Activated naive CD8-positive, alpha-beta T cell treated with anti-CD3 and anti-CD28 coated beads, Interleukin-2, amount 50 U/mL, for 24 hours (primary cell): Measurements from ENCODE around the gene CNTNAP2.

Experiments
- ATAC-seq: fragments of 150-1000 bp; cut with Tn5 transposase; one replicate; pipeline ENCODE4 v1.10.0; 2021
- DNase-seq: peaks from one replicate; pipeline ENCODE4 v3.0.0; 2021
- H3K27ac Mint-ChIP-seq: one replicate; pipeline ENCODE4 v1.8.0; 2021; ENCODE audit warnings: mild to moderate bottlenecking, mixed read lengths
- H3K27me3 Mint-ChIP-seq: one replicate; pipeline ENCODE4 v1.8.0; 2021; ENCODE audit warnings: mixed read lengths
- H3K36me3 Mint-ChIP-seq: one replicate; pipeline ENCODE4 v1.8.0; 2021; ENCODE audit warnings: low read depth, mixed read lengths
- H3K4me1 Mint-ChIP-seq: one replicate; pipeline ENCODE4 v1.8.0; 2021; ENCODE audit warnings: mixed read lengths
- H3K4me3 Mint-ChIP-seq: one replicate; pipeline ENCODE4 v1.8.0; 2021; ENCODE audit warnings: mild to moderate bottlenecking, moderate library complexity, mixed read lengths
- H3K9me3 Mint-ChIP-seq: one replicate; pipeline ENCODE4 v1.8.0; 2021; ENCODE audit warnings: mixed read lengths

CNTNAP2 gene

GRCh38 chr7:146291900-146292299 is 175.3 kb downstream of the CNTNAP2 start:
- no peaks in the 10 kb centered on the region for H3K36me3 Mint-ChIP-seq
- H3K27ac Mint-ChIP-seq: no peak overlapping the region
- H3K4me3 Mint-ChIP-seq: no peak overlapping the region
- H3K4me1 Mint-ChIP-seq: no peaks in the 10 kb centered on the region
- no peaks in the 10 kb centered on the region for H3K9me3 Mint-ChIP-seq
- DNase-seq: no peak
- no peaks in the 10 kb centered on the region for H3K27me3 Mint-ChIP-seq
- ATAC-seq: no peak

GRCh38 chr7:146296028-146296427 is 179.4 kb downstream of the CNTNAP2 start:
- H3K4me3 Mint-ChIP-seq: no peak overlapping the region
- H3K9me3 Mint-ChIP-seq: peaks cover 6% of the 10 kb centered on the region
- H3K4me1 Mint-ChIP-seq: no peaks in the 10 kb centered on the region
- no peaks in the 10 kb centered on the region for H3K27me3 Mint-ChIP-seq
- no peak for DNase-seq
- no peak for ATAC-seq
- no peaks in the 10 kb centered on the region for H3K36me3 Mint-ChIP-seq
- no peak overlapping the region for H3K27ac Mint-ChIP-seq

- H3K4me1 Mint-ChIP-seq: no peaks in the 10 kb centered on the region
- DNase-seq (no peak), ATAC-seq (no peak)
- no peak overlapping the region for H3K4me3 Mint-ChIP-seq
- no peaks in the 10 kb centered on the region for H3K27me3 Mint-ChIP-seq
- no peak overlapping the region for H3K27ac Mint-ChIP-seq
- peaks cover 9% of the 10 kb centered on the region for H3K9me3 Mint-ChIP-seq
- no peaks in the 10 kb centered on the region for H3K36me3 Mint-ChIP-seq
These were observed 198.4 kb downstream of the CNTNAP2 start for GRCh38 chr7:146314962-146315361.

- H3K27ac Mint-ChIP-seq: no peak overlapping the region
- H3K36me3 Mint-ChIP-seq: no peaks in the 10 kb centered on the region
- no peaks in the 10 kb centered on the region for H3K4me1 Mint-ChIP-seq
- ATAC-seq: no peak
- peaks cover 3% of the 10 kb centered on the region for H3K9me3 Mint-ChIP-seq
- no peaks in the 10 kb centered on the region for H3K27me3 Mint-ChIP-seq
- no peak for DNase-seq
- no peak overlapping the region for H3K4me3 Mint-ChIP-seq
These were observed 203.0 kb downstream of the CNTNAP2 start for GRCh38 chr7:146319629-146320028.

- Mint-ChIP-seq H3K9me3 (peaks cover 3% of the 10 kb centered on the region), H3K36me3 (no peaks in the 10 kb centered on the region), H3K27ac (no peak overlapping the region), H3K27me3 (no peaks in the 10 kb centered on the region), H3K4me3 (no peak overlapping the region), H3K4me1 (no peaks in the 10 kb centered on the region)
- ATAC-seq (no peak), DNase-seq (no peak)
These were observed 204.7 kb downstream of the CNTNAP2 start for GRCh38 chr7:146321301-146321700.

- H3K27ac Mint-ChIP-seq: no peak overlapping the region
- H3K27me3 Mint-ChIP-seq: no peaks in the 10 kb centered on the region
- no peaks in the 10 kb centered on the region for H3K36me3 Mint-ChIP-seq
- ATAC-seq: no peak
- DNase-seq: no peak
- H3K9me3 Mint-ChIP-seq: peaks cover 37% of the 10 kb centered on the region
- no peaks in the 10 kb centered on the region for H3K4me1 Mint-ChIP-seq
- no peak overlapping the region for H3K4me3 Mint-ChIP-seq
These were observed 214.8 kb downstream of the CNTNAP2 start for GRCh38 chr7:146331369-146331768.

GRCh38 chr7:146345251-146345650 is 228.7 kb downstream of the CNTNAP2 start:
- H3K27ac Mint-ChIP-seq: no peak overlapping the region
- ATAC-seq (no peak), DNase-seq (no peak)
- H3K27me3 Mint-ChIP-seq: no peaks in the 10 kb centered on the region
- no peaks in the 10 kb centered on the region for H3K36me3 Mint-ChIP-seq
- H3K4me3 Mint-ChIP-seq: no peak overlapping the region
- no peaks in the 10 kb centered on the region for H3K4me1 Mint-ChIP-seq
- H3K9me3 Mint-ChIP-seq: peaks cover 12% of the 10 kb centered on the region

- H3K4me3 Mint-ChIP-seq: no peak overlapping the region
- H3K36me3 Mint-ChIP-seq: no peaks in the 10 kb centered on the region
- no peak overlapping the region for H3K27ac Mint-ChIP-seq
- DNase-seq (no peak), ATAC-seq (no peak)
- peaks cover 12% of the 10 kb centered on the region for H3K9me3 Mint-ChIP-seq
- H3K27me3 Mint-ChIP-seq: no peaks in the 10 kb centered on the region
- H3K4me1 Mint-ChIP-seq: no peaks in the 10 kb centered on the region
These were observed 229.5 kb downstream of the CNTNAP2 start for GRCh38 chr7:146346096-146346495.

GRCh38 chr7:146355216-146355615 is 238.6 kb downstream of the CNTNAP2 start:
- no peaks in the 10 kb centered on the region for H3K4me1 Mint-ChIP-seq
- ATAC-seq: no peak
- no peak overlapping the region for H3K27ac Mint-ChIP-seq
- no peaks in the 10 kb centered on the region for H3K27me3 Mint-ChIP-seq
- no peak overlapping the region for H3K4me3 Mint-ChIP-seq
- DNase-seq: no peak
- H3K9me3 Mint-ChIP-seq: peaks cover 5% of the 10 kb centered on the region
- no peaks in the 10 kb centered on the region for H3K36me3 Mint-ChIP-seq

- Mint-ChIP-seq H3K36me3 (no peaks in the 10 kb centered on the region), H3K9me3 (peaks cover 18% of the 10 kb centered on the region), H3K4me3 (no peak overlapping the region), H3K27me3 (no peaks in the 10 kb centered on the region), H3K27ac (no peak overlapping the region), H3K4me1 (no peaks in the 10 kb centered on the region)
- ATAC-seq (no peak), DNase-seq (no peak)
These were observed 242.6 kb downstream of the CNTNAP2 start for GRCh38 chr7:146359176-146359575.

- no peaks in the 10 kb centered on the region for H3K27me3 Mint-ChIP-seq
- no peak for DNase-seq
- peaks cover 14% of the 10 kb centered on the region for H3K9me3 Mint-ChIP-seq
- no peaks in the 10 kb centered on the region for H3K36me3 Mint-ChIP-seq
- H3K4me1 Mint-ChIP-seq: no peaks in the 10 kb centered on the region
- no peak for ATAC-seq
- H3K27ac Mint-ChIP-seq: no peak overlapping the region
- no peak overlapping the region for H3K4me3 Mint-ChIP-seq
These were observed 250.3 kb downstream of the CNTNAP2 start for GRCh38 chr7:146366938-146367337.

- no peaks in the 10 kb centered on the region for H3K36me3 Mint-ChIP-seq
- no peak overlapping the region for H3K27ac Mint-ChIP-seq
These were observed 253.6 kb downstream of the CNTNAP2 start for GRCh38 chr7:146370171-146370570.

GRCh38 chr7:146375170-146375569 is 258.6 kb downstream of the CNTNAP2 start:
- Mint-ChIP-seq H3K27ac (no peak overlapping the region), H3K4me1 (no peaks in the 10 kb centered on the region), H3K9me3 (peaks cover 15% of the 10 kb centered on the region), H3K4me3 (no peak overlapping the region), H3K27me3 (no peaks in the 10 kb centered on the region), H3K36me3 (no peaks in the 10 kb centered on the region)
- no peak for ATAC-seq
- DNase-seq: no peak

More at GRCh38 chr7:146370171-146370570, 253.6 kb downstream of the CNTNAP2 start:
- DNase-seq (no peak), ATAC-seq (no peak)
- peaks cover 8% of the 10 kb centered on the region for H3K9me3 Mint-ChIP-seq
- no peaks in the 10 kb centered on the region for H3K27me3 Mint-ChIP-seq
- H3K4me3 Mint-ChIP-seq: no peak overlapping the region
- H3K4me1 Mint-ChIP-seq: no peaks in the 10 kb centered on the region

- Mint-ChIP-seq H3K4me3 (no peak overlapping the region), H3K4me1 (no peaks in the 10 kb centered on the region), H3K27me3 (no peaks in the 10 kb centered on the region), H3K27ac (no peak overlapping the region), H3K36me3 (no peaks in the 10 kb centered on the region), H3K9me3 (peaks cover 10% of the 10 kb centered on the region)
- ATAC-seq: no peak
- no peak for DNase-seq
These were observed 261.6 kb downstream of the CNTNAP2 start for GRCh38 chr7:146378196-146378595.

GRCh38 chr7:146387140-146387539 is 270.5 kb downstream of the CNTNAP2 start:
- no peaks in the 10 kb centered on the region for H3K27me3 Mint-ChIP-seq
- peaks cover 4% of the 10 kb centered on the region for H3K9me3 Mint-ChIP-seq
- no peak overlapping the region for H3K4me3 Mint-ChIP-seq
- DNase-seq: no peak
- ATAC-seq: no peak
- no peak overlapping the region for H3K27ac Mint-ChIP-seq
- H3K4me1 Mint-ChIP-seq: no peaks in the 10 kb centered on the region
- no peaks in the 10 kb centered on the region for H3K36me3 Mint-ChIP-seq

GRCh38 chr7:146388928-146389327 is 272.3 kb downstream of the CNTNAP2 start:
- Mint-ChIP-seq H3K27me3 (no peaks in the 10 kb centered on the region), H3K4me1 (no peaks in the 10 kb centered on the region), H3K9me3 (peaks cover 1% of the 10 kb centered on the region), H3K27ac (no peak overlapping the region), H3K36me3 (no peaks in the 10 kb centered on the region), H3K4me3 (no peak overlapping the region)
- DNase-seq (no peak), ATAC-seq (no peak)
